NT2/D1 (cell line): ENCODE measurements around the gene ATM.

Experiments
- DNase-seq: peaks from one replicate; pipeline ENCODE4 v3.0.0-alpha.2; 2011; ENCODE audit warnings: low read depth, low spot score
- H3K27me3 ChIP-seq: 2 replicates; pipeline ENCODE4 v1.6.0; 2011; ENCODE audit warnings: mild to moderate bottlenecking; ENCODE audit not compliant: insufficient read length, insufficient read depth
- H3K36me3 ChIP-seq: 2 replicates; pipeline ENCODE4 v1.6.1; 2011; ENCODE audit warnings: mild to moderate bottlenecking, low read length, mixed read lengths; ENCODE audit not compliant: insufficient read depth, insufficient read length
- H3K4me1 ChIP-seq: 2 replicates; pipeline ENCODE4 v1.5.1; 2011; ENCODE audit not compliant: insufficient read depth, insufficient read length
- H3K4me3 ChIP-seq: 2 replicates; pipeline ENCODE4 v1.5.1; 2011; ENCODE audit warnings: low read depth; ENCODE audit not compliant: insufficient read length
- H3K9ac ChIP-seq: 2 replicates; pipeline ENCODE4 v1.6.0; 2011; ENCODE audit warnings: low read depth; ENCODE audit not compliant: insufficient read length
- H3K9me3 ChIP-seq: 2 replicates; pipeline ENCODE4 v1.5.1; 2011; ENCODE audit warnings: mild to moderate bottlenecking, low read length; ENCODE audit not compliant: insufficient read depth
- SUZ12 ChIP-seq: IDR thresholded peaks from 2 replicates; pipeline ENCODE4 v1.6.1; 2011; ENCODE audit not compliant: insufficient read length, insufficient read depth; ENCODE audit errors: extremely low read depth
- YY1 ChIP-seq: IDR thresholded peaks from 2 replicates; pipeline ENCODE4 v1.6.1; 2011; ENCODE audit not compliant: insufficient read length, insufficient read depth
- ZNF274 ChIP-seq: IDR thresholded peaks from 2 replicates; pipeline ENCODE4 v1.6.1; 2011; ENCODE audit warnings: mild to moderate bottlenecking, low read depth, low read length

The ATM gene, protein sequence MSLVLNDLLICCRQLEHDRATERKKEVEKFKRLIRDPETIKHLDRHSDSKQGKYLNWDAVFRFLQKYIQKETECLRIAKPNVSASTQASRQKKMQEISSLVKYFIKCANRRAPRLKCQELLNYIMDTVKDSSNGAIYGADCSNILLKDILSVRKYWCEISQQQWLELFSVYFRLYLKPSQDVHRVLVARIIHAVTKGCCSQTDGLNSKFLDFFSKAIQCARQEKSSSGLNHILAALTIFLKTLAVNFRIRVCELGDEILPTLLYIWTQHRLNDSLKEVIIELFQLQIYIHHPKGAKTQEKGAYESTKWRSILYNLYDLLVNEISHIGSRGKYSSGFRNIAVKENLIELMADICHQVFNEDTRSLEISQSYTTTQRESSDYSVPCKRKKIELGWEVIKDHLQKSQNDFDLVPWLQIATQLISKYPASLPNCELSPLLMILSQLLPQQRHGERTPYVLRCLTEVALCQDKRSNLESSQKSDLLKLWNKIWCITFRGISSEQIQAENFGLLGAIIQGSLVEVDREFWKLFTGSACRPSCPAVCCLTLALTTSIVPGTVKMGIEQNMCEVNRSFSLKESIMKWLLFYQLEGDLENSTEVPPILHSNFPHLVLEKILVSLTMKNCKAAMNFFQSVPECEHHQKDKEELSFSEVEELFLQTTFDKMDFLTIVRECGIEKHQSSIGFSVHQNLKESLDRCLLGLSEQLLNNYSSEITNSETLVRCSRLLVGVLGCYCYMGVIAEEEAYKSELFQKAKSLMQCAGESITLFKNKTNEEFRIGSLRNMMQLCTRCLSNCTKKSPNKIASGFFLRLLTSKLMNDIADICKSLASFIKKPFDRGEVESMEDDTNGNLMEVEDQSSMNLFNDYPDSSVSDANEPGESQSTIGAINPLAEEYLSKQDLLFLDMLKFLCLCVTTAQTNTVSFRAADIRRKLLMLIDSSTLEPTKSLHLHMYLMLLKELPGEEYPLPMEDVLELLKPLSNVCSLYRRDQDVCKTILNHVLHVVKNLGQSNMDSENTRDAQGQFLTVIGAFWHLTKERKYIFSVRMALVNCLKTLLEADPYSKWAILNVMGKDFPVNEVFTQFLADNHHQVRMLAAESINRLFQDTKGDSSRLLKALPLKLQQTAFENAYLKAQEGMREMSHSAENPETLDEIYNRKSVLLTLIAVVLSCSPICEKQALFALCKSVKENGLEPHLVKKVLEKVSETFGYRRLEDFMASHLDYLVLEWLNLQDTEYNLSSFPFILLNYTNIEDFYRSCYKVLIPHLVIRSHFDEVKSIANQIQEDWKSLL (N-terminal part only)

DNA sequence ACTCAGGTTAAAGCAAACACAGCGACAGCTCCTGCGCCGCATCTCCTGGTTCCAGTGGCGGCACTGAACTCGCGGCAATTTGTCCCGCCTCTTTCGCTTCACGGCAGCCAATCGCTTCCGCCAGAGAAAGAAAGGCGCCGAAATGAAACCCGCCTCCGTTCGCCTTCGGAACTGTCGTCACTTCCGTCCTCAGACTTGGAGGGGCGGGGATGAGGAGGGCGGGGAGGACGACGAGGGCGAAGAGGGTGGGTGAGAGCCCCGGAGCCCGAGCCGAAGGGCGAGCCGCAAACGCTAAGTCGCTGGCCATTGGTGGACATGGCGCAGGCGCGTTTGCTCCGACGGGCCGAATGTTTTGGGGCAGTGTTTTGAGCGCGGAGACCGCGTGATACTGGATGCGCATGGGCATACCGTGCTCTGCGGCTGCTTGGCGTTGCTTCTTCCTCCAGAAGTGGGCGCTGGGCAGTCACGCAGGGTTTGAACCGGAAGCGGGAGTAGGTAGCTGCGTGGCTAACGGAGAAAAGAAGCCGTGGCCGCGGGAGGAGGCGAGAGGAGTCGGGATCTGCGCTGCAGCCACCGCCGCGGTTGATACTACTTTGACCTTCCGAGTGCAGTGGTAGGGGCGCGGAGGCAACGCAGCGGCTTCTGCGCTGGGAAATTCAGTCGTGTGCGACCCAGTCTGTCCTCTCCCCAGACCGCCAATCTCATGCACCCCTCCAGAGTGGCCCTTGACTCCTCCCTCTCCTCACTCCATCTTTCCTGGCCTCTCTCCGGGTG, at the start of gene ATM, which contains the start of gene NPAT:
Gene ATM, plus strand, starts transcription at position 494 of the 774 bp plus-strand sequence. CDS start 4,558 bp downstream, outside the sequence.
Gene NPAT, minus strand, starts transcription at position 65 of the 774 bp plus-strand sequence. CDS start 102 bp downstream, outside the sequence.
- Histone ChIP-seq H3K9ac (peak within 1 kb of the TSS; percentile 97), H3K27me3 (no peaks in the 10 kb centered on the region), H3K36me3 (peaks cover 11% of the 10 kb centered on the region), H3K4me1 (peaks cover 3% of the 10 kb centered on the region), H3K4me3 (peak within 1 kb of the TSS; percentile 93), H3K9me3 (no peaks in the 10 kb centered on the region)
- peak; percentile 98 for DNase-seq
- TF ChIP-seq SUZ12 (no peak), YY1 (no peak), ZNF274 (no peak)

DNA sequence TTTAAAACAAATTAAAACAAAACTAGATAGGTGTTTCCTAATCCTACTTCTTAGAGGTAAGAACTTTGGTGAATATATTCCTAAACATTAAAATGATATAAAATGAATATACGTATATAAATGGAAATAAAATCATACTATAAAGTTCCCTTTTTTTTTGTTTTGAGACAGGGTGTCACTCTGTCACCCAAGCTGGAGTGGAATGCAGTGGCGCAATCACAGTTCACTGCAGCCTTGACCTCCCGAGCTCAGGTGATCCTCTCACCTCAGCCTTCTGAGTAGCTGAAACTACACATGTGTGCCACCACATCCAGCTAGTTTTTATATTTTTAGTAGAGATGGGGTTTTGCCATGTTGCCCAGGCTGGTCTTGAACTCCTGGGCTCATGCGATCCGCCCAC, 45.3 kb upstream of the ATM start:
- peaks cover 46% of the 10 kb centered on the region for H3K36me3 ChIP-seq
- no peak overlapping the region for H3K9ac ChIP-seq
- H3K4me1 ChIP-seq, result no peaks in the 10 kb centered on the region
- H3K4me3 ChIP-seq, result no peak overlapping the region
- no peaks in the 10 kb centered on the region for H3K9me3 ChIP-seq
- no peak for DNase-seq
- TF ChIP-seq YY1 (no peak), SUZ12 (no peak), ZNF274 (no peak)
- no peaks in the 10 kb centered on the region for H3K27me3 ChIP-seq

DNA sequence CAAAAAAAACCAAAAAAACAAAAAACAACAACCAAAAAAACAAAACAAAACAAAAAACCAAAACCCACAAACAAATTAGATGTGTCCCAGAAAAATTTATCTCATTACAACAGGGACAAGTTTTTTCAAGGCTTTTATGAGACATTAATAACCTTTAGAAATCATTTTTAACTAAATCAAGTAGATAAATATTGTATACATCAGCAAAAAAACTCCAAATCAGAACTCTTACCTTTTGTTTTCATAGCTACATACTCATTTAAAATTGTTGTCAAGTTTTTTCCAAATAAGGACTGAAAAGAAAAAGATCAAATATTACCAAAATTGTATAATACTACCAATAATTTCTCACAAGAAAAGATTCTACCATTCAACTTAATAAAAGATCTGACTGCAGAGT, 29.1 kb upstream of the ATM start:
- TF ChIP-seq ZNF274 (no peak), YY1 (no peak), SUZ12 (no peak)
- no peaks in the 10 kb centered on the region for H3K4me1 ChIP-seq
- peaks cover 53% of the 10 kb centered on the region for H3K36me3 ChIP-seq

DNA sequence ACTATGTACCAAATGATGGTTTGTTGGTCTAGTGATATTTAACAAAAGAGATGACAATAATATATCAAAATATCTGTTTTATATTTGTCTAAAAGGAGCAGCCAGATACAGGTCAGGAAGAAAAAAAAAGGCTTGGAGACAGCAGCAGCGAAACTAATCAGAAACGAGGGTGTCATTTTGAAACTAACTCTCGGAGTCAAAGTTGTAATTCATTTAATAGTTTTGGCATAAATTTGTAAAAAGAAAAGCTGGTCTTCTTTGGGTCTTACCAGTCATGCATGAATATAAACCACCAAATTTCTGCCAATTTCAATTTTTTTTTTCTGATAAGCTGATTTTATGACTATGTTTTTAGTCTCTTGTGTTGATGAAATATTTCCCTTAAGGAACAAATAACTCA, 26.0 kb upstream of the ATM start:
- Histone ChIP-seq H3K4me3 (no peak overlapping the region), H3K27me3 (no peaks in the 10 kb centered on the region), H3K9me3 (no peaks in the 10 kb centered on the region), H3K4me1 (no peaks in the 10 kb centered on the region), H3K9ac (no peak overlapping the region), H3K36me3 (peaks cover 48% of the 10 kb centered on the region)
- TF ChIP-seq SUZ12, result no peak
- TF ChIP-seq YY1, result no peak
- TF ChIP-seq ZNF274, result no peak
- DNase-seq, result no peak

More for the DNA sequence above, 29.1 kb upstream of the ATM start:
- no peak for DNase-seq
- no peaks in the 10 kb centered on the region for H3K9me3 ChIP-seq
- H3K9ac ChIP-seq, result no peak overlapping the region
- no peak overlapping the region for H3K4me3 ChIP-seq
- H3K27me3 ChIP-seq, result no peaks in the 10 kb centered on the region

DNA sequence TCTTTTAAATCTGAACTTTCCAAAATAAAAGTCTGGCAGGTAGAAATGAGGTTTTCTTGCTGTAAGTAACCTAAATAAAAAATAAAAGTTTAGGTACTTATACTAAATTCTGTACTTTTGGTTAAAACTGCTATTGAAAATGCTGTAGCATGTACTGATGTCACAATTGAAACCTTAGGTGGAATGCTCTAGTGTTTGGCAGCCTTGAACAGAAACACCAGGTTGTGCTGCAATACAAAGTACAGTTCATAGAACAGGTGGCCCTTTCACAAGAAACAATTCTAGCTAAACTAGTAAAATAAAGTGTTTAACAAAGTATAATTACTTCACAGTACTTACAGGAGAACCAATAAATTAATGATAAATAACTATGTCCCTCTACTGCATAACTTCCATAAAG, 25.5 kb upstream of the ATM start:
- H3K4me3 ChIP-seq, result no peak overlapping the region
- H3K27me3 ChIP-seq, result no peaks in the 10 kb centered on the region
- no peak for DNase-seq
- H3K36me3 ChIP-seq, result peaks cover 44% of the 10 kb centered on the region
- H3K9me3 ChIP-seq, result no peaks in the 10 kb centered on the region
- TF ChIP-seq YY1 (no peak), ZNF274 (no peak), SUZ12 (no peak)
- H3K4me1 ChIP-seq, result no peaks in the 10 kb centered on the region
- H3K9ac ChIP-seq, result no peak overlapping the region

DNA sequence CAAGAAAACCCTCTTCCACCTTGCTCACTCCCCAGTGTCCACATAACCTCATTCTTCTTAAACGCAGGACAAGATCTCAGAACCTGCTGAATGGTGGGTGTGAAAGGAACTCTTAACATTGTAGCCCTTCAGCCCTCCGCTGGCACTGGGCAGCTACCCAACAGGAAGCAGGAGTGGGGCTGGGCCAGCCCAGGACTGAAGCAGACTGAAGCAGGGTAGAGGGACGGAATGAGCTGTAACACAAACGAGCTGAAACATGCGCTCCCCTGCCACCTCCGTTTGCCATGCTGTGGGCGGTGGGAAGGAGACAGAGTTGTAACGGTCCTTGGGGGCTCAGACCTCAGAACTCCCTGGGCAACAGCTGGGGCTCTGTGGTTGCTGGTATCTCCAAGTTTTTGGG, 24.0 kb upstream of the ATM start:
- peaks cover 49% of the 10 kb centered on the region for H3K36me3 ChIP-seq
- DNase-seq, result no peak

More for the DNA sequence above, 24.0 kb upstream of the ATM start:
- no peak for TF ChIP-seq YY1
- no peak for TF ChIP-seq SUZ12
- no peak for TF ChIP-seq ZNF274
- Histone ChIP-seq H3K9me3 (0 out of 2 replicates have a peak, but pooled peaks cover 1% of the 10 kb centered on the region), H3K27me3 (no peaks in the 10 kb centered on the region), H3K4me1 (no peaks in the 10 kb centered on the region), H3K9ac (no peak overlapping the region), H3K4me3 (no peak overlapping the region)
